ENCODE results near the gene AAMDC. TPM values are rescaled to one million over a fixed set of nuclear protein-coding genes. Genes with fewer than 3 reads are reported as not detected.

AAMDC gene
- total RNA-seq, 1 experiment from 2014 or later = 20.7 TPM

GRCh38 chr11:77871855-77872254 lies 50.9 kb downstream of the AAMDC start:
- Histone ChIP-seq H2BK12ac (ENCODE audit: insufficient read length, low read depth, low read length) (no peak overlapping the region), H3K18ac (ENCODE audit: insufficient read length, low read depth, low read length) (no peak overlapping the region), H3K4ac (ENCODE audit: low read depth, low read length) (no peak overlapping the region), H3K23me2 (ENCODE audit: insufficient read length, low read depth, low read length, poor library complexity, severe bottlenecking) (no peaks in the 10 kb centered on the region), H3K56ac (ENCODE audit: insufficient read length, low read depth, low read length) (no peak overlapping the region), H2BK15ac (ENCODE audit: low read depth, low read length) (no peak overlapping the region), H3K9ac (ENCODE audit: extremely low read depth, insufficient read length, low read length) (no peak overlapping the region), H4K5ac (ENCODE audit: insufficient read length, low read depth, low read length) (no peak overlapping the region), H3T11ph (ENCODE audit: low read length) (no peak overlapping the region), H3K27ac (ENCODE audit: insufficient read length, low read depth, low read length) (no peak overlapping the region), H3K14ac (ENCODE audit: insufficient read depth, low read length) (no peak overlapping the region), H4K8ac (replicated peaks; ENCODE audit: insufficient read length, low read depth, low read length) (no peak overlapping the region), H2AFZ (ENCODE audit: low read length) (no peak overlapping the region), H3K79me1 (ENCODE audit: insufficient read depth, low read depth, low read length, poor library complexity, severe bottlenecking) (no peaks in the 10 kb centered on the region), H2BK20ac (ENCODE audit: low read depth, low read length, poor library complexity, severe bottlenecking) (no peak overlapping the region), H3K79me2 (ENCODE audit: insufficient read depth, low read length) (no peaks in the 10 kb centered on the region), H2BK5ac (ENCODE audit: insufficient read length, low read length) (no peak overlapping the region), H2BK120ac (ENCODE audit: low read depth, low read length, poor library complexity, severe bottlenecking) (no peak overlapping the region), H3K9me3 (ENCODE audit: control insufficient read depth, low read depth, low read length) (no peaks in the 10 kb centered on the region), H4K91ac (ENCODE audit: insufficient read length, low read depth, low read length) (no peak overlapping the region), H2AK5ac (ENCODE audit: insufficient read length, low read length) (no peak overlapping the region), H3K4me1 (ENCODE audit: insufficient read depth, low read length) (peaks cover 2% of the 10 kb centered on the region; the same call in 1 of the 2 replicates), H4K20me1 (ENCODE audit: control insufficient read depth, insufficient read depth, insufficient read length) (no peaks in the 10 kb centered on the region), H3K27me3 (ENCODE audit: insufficient read depth, low read length) (no peaks in the 10 kb centered on the region), H3K4me2 (ENCODE audit: insufficient read depth, insufficient read length, low read length) (no peak overlapping the region), H3K23ac (ENCODE audit: insufficient read length, low read depth, low read length) (no peak overlapping the region)
- H3K27ac Mint-ChIP-seq = no peak overlapping the region; a peak in 1 of 7 replicates
- no CpG with 5 or more reads among the region's 3 CpGs for WGBS (ENCODE audit: extremely low coverage, insufficient read length, low lambda C conversion rate)
- no peaks in the 10 kb centered on the region for H3K27me3 Mint-ChIP-seq (ENCODE audit: low read depth)
- DNase-seq = no peak
- H3K36me3 Mint-ChIP-seq (ENCODE audit: insufficient read depth in 1 of 3, low read depth in 3 of 3) = peaks cover 5 to 11% (median 9%) of the 10 kb centered on the region in 3 experiments; a peak in 5 of 7 replicates
- H3K4me3 Mint-ChIP-seq = no peak overlapping the region
- H3K4me1 Mint-ChIP-seq = peaks cover 13 to 14% of the 10 kb centered on the region in 2 experiments
- H3K9me3 Mint-ChIP-seq = no peaks in the 10 kb centered on the region
- no peak for TF ChIP-seq CTCF (conservative IDR thresholded peaks at IDR 0.05)

All from H9 (cell line).